Brain pericyte (primary cell): ENCODE results near the gene CYFIP1.
A peak's percentile ranks its signal among the peaks of the same experiment; 100 is the strongest.

ENCODE experiments used
- DNase-seq: peaks from one replicate; pipeline ENCODE4 v3.0.0-alpha.2; 2012; ENCODE audit warnings: low read depth, low spot score

CYFIP1 gene

DNA sequence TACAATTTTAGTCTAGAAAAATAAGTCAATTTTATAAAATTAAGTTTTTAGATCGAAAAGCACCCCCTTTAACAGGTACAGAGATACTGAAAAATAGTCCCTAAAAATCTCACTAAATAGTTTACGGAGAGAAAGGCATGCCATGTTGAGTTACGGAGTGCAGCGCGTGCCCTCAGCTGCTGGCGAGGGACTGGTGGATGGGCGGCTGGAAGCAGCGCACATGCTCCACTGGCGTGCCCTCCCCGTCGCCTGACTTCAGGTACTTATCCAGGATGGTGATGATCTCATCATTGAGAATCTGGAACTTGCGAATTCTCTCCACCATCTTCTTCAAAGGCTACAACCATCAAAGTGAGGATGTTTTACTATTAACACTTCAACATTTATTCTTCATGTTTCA lies 110.3 kb downstream of the CYFIP1 start:
- no peak for DNase-seq

DNA sequence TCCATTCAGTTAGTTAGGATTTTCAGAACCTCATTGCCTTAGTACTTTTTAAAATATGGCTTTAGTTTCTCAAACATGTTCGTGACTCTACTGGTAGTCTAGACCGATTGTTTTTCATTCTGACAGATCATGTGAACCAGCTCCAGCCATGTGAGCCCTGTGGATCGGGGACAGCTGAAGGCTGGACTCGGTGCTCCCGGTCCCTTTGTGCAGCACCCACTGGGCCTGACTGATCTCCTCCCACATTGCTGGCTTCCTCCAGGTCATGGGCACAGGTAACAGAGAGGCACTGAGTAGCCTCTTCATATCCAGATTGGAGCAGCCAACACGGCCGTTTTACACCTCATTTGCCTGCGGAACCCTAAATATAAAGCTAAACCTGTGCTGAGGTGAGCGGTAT lies 111.2 kb downstream of the CYFIP1 start:
- no peak for DNase-seq

DNA sequence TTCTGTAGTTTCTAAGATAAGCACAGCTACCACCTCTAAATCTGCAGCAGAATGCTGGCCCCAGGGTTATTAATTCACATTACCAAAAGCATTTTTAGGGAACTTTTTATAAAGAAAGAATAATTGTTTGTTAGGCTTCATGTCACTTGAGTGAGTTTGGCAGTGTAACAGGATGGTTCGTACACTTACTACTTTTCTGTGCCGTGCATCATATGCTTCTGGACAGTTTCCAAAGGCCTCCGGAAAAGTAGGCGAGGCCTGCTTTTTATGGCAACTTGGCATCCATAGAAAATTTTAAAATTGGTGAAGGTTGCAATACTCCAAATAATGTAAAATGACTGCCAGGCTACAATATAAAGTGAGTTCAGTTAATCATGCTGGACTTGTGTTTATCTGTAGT lies 111.7 kb downstream of the CYFIP1 start:
- no peak for DNase-seq

DNA sequence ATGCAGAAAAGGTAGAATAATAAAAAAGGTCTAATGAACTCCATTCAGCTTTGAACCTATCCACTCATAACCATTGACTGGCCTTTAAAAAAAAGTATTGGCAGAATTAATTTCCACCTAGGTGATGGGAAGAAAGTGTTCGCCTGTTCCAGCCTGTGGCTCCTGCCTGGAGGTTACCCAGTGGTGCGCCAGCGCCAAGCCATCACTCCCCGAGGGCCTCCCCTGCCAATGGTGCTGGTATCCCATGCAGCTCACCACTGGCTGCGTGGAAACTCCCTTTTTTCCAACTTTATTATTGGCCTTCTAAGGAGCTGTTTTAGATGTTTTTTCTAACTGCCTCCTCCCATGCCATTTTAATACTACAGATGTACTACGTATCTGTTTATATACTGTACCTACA lies 112.3 kb downstream of the CYFIP1 start:
- DNase-seq = no peak

DNA sequence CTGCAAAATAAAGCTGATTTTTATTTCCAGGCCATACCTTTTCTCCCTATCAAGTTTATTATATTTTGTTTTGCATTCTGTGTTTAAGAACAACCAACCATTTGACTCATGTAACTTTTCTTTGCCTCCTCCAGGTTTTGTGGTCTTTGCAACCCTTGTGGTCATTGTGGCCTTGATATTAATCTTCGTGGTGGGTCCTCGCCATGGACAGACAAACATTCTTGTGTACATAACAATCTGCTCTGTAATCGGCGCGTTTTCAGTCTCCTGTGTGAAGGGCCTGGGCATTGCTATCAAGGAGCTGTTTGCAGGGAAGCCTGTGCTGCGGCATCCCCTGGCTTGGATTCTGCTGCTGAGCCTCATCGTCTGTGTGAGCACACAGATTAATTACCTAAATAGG lies 114.1 kb downstream of the CYFIP1 start:
- DNase-seq = no peak

DNA sequence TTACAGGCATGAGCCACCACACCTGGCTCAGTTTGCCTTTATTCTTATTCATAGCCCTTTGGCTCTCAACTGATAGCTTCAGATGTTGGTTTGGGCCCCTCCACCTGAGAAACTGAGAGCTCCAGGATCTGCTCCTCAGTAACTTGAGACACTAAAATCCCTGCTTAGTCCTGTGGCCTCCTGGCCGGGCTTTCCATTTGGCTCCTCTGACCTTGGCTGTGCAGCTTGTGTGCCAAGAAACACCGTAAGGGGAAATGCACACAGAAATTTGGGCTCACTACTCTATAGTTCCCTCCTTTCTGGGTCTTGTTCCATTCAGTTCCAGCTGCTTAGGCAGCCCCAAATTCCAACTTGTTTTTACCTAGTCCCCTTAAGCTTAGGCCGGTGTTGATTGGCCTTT lies 116.8 kb downstream of the CYFIP1 start:
- no peak for DNase-seq

DNA sequence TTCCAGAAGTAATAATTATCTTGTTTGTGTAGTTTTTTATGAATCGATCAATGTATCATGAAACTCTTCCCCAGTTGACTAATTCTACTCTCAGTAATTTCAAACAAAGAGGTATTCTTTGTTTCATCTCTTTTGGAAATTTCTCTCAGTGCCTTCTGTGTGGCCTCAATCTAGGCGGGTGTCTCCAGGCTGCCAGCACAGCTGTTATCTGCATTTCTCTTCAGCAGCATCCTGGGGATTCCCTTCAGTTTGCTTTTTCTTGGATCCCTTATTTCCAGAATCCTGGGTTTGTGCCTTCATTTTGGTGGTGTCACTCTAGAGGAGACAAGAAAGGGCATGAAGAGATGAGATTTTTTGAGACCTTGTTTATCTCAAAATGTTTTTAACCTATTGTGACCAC lies 119.0 kb downstream of the CYFIP1 start:
- no peak for DNase-seq

DNA sequence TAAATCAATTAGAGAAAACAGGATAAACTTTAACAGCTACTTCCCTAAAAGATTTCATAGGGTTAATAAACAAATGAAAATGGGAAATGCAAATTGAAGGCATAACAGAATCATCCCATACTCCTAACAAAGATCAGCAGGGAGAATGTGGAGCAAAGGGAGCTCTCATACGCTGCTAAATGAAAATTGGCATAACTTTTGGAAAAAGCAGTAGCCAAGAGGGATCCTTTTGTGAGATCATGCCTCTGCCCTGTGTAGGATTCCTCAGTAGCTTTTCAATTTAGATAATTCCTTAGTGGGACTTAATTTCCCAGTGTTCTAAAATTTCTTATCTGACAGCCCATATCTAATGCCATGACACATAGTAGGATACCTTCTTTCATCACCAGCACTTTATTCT lies 123.5 kb downstream of the CYFIP1 start:
- DNase-seq = no peak

DNA sequence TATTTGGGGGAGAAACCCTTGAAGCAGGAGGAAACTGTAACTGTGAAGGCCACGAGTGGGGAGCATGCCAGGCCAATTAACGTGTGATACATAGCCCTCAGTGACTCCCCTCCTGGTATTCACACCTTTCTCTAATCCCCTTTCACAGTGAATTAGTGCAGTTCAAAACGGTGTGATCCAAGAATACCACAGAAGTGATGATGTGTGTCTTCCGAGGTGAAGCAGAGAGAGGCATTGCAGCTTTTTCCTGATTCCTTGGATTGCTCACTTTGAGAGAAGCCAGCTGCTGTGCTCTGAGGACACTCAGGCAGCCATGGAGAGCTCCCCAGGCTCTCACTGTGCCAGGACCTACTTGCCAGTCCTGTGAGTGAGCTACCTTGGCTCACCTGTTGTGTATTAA lies 124.4 kb downstream of the CYFIP1 start:
- DNase-seq = no peak

DNA sequence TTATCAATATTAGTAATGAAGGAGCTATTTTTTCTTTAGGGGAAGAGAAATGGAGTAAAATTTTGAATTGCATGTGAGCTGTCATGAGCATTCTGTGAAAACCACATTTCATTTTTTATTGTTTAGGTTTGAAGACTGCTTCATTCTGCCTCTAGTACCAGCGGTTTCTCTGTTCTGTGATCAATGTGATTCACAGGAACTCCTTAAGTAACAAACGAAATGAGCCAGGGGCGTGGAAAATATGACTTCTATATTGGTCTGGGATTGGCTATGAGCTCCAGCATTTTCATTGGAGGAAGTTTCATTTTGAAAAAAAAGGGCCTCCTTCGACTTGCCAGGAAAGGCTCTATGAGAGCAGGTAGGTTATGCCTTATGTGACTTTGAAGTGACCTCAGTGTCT lies 128.7 kb downstream of the CYFIP1 start:
- DNase-seq = no peak

DNA sequence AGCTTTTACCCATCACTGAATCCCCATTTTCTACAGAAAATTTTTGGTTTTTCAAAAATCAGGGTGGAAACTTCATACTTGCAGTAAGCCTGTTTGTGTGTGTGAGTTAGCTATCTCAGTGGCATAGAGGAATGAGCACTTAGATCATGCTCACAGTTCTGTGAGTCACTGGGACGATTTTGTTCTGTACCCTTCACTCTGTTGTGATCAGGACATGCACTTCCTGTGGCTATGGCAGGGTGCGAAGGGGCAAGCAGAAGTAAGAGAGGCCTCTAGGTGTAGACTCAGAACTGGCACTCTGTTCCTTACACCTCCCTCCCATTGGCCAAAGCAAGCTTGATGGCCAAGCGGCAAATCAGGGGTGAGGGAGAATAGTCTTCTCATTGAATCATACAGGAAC lies 130.1 kb downstream of the CYFIP1 start:
- no peak for DNase-seq

DNA sequence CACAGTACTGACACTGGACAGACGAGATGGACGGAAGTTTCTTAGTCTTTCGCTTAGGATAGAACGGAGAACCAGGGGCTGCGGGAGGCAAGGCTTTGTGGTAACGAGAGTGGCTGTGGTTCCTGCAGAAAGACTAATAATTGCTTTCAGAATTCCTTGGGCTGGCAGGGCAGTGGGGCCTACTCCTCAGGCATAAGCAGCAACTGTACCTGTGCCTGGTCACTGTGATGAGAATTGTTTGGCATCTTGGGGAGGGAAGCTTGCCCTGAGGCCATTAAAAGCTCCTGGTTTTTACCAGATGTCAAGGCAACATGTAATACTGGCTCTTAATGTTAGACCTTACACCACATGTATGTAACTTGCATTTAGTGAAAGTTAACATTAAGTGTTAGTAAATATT lies 134.1 kb downstream of the CYFIP1 start:
- no peak for DNase-seq

DNA sequence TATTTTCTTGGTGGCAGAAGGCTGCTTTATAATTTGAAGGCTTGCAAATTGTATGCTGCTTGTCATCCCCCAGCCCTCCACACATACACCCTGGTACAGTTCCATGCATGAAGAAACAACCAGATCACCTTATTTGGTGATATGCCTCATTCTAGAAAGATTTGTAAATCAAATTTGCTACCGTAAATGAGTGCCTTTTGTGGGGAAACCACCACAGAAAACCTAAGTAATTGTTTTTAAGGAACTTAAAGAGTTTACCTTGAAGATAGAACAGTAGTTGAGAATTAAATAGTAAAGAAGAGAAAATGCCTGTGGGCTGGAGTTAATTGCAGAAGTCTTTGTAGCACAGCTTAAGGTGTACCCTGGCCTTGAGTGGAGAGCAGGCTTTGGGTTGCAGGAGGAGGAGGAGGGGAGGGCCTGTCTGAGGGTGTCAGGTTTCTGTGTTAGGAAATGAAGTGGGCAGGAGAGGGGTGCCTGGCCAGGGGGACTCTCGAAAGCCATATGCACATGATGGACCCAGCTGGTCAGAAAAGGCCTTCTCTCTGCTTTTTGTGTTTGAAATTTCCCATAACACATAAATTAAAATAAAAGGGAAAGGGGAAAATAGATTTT lies 134.8 kb downstream of the CYFIP1 start:
- DNase-seq = no peak

DNA sequence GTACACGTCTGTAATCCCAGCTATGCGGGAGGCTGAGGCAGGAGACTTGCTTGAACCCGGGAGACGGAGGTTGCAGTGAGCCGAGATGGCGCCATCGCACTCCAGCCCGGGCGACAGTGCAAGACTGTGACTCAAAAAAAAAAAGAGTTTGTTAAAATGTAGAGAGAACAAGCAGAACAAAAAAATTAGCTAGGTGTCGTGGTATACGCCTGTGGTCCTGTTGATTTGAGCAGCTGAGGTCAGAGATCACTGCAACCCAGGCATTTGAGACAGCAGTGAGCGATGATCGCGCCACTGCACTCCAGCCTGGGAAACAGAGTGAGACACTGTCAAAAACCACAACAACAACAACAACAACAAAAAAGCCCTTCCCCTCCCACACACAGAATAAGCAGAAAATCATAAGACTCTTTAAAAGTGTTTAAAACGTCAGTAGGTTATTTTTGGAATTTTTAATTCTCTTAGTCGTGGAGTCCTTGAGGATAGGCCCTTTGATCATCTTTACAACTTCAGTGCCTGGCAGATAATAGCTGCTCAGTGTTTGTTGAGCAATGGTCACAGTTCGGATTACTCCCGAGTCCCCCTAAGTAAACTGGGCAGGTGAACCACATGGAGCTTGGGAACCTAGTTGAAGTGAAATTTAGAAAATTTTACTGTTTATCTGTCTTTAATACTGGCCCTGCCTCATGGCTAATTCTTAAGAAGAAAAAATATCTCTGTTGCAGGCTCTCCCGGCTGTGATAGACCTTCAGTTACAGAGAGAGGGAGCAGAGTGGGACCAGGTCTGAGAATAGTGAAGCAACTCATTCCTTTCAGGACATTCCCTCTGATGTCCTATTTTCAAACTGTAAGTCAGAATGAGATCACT lies 135.5 kb downstream of the CYFIP1 start:
- DNase-seq = no peak

DNA sequence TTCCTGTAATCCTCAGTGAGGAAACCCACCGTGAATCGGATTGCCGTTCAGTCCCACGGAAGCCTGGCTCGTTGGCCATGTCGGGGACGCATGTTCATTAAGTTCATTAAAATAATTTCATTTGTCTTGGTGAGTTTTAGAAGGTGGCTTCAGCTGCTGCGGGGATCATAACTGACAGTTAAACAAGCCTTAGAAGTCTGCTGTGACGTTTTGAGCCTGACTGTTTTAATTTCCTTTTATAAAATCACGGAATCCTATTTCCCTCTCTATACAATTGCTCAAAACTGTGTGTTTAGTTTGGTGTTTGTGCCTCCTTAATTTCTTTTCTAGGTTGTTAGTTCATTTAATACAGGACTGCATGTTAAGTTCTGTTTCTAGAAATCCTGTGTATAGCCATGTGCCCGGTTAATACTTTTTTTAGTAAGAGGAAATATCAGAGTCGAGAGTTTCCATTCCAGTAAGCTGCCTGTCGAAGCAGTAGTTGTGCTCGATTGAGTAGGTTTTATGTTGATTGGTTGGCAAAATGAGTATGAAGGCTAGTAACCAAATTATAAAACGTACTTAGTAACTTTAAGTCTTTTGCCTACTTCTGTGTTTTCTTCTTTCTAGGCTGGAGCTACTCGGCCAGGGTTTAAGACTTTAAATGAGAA lies 141.0 kb downstream of the CYFIP1 start:
- no peak for DNase-seq

DNA sequence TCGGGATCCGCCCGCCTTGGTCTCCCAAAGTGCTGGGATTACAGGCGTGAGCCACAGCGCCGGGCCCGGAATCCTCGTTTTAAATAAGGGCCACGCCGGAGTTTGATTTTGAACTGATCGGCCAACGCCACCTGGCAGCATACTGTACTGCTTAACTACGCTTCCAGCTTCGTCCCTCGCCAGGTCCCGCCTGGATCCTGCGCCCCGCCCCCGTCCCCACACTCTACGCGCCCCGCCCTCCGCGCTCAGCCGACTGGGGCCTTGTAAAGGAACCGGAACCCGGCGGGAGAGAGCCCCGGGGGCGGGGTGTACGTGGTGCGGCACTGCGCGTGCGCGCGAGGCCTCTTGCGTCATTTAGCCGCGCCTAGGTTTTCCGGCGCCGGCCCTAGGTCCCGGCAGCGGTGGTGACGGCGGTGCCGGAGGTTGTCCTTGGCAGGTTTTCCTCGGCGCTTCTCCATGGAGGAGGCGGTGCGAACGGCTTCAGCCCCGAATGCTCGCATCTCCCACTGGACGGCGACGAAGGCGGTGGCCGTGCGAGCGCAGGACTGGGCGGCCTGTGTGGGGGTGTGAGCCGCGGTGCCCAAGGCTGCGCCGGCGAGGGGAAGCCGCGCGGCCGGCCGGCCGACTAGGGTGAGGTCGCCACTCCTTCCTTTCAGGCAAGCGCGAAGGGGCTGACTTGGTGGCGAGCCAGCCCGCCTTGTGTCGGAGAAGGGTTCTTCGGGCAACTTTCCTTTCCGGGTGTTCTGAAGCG lies 141.7 kb downstream of the CYFIP1 start, which contains the start of gene NIPA2:
Gene NIPA2 (plus strand): TSS at position 375 of the 751 bp plus-strand sequence. CDS start 13,066 bp downstream, outside the sequence.
- DNase-seq = peak; percentile 97

DNA sequence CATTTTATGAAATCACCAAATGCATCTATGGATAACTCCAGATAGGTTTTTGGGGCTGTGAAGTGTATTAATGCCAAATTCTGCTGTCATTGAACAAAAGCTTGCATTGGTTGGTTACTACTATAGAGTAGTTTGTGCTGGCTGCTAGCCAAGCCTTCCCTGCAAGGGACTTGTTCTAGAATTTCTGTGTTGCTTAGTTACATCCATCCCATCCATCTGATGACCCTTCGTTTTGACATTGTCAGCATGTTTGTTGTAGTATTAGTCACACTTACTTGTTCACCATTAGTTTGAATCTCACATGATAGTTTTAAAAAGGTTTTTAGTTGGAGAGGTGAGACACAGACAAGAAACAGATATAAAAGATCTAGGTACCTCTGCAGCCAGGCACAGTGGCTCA lies 148.7 kb downstream of the CYFIP1 start:
- DNase-seq = peak; percentile 64

DNA sequence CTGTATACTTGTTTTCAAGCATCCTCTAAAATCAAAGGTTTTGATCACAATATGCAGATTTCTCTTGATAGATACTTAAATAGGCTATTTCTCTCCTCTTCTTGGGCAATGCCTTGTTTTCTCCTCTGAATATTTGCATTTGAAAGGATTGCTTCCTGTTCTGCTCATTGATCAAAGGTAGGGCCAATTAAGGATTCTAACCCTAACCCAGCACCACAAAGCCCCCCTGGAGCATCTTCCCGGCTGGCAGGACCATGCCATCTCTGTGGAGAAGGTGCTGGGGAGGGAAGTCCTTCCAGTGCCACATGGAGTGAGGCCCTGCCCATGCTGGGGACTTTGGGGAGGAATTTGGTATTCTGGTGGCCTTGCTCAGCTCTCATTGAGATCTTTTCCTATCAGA lies 153.0 kb downstream of the CYFIP1 start:
- DNase-seq = no peak

DNA sequence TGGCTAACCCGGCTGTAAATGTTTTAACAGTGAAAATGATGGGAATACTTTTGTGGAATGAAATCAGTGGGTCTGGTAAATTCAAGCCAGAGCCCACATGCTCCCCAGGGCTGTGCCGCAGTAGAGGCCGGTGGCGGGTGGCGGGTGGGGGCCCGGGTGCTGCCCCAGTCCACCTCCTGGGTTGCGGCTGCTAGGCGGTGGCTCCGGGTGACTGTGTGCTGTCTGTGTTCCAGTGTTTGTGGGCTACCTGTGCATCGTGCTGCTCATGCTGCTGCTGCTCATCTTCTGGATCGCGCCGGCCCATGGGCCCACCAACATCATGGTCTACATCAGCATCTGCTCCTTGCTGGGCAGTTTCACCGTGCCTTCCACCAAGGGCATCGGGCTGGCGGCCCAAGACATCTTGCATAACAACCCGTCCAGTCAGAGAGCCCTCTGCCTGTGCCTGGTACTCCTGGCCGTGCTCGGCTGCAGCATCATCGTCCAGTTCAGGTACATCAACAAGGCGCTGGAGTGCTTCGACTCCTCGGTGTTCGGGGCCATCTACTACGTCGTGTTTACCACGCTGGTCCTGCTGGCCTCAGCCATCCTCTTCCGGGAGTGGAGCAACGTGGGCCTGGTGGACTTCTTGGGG lies 156.6 kb downstream of the CYFIP1 start:
- no peak for DNase-seq

DNA sequence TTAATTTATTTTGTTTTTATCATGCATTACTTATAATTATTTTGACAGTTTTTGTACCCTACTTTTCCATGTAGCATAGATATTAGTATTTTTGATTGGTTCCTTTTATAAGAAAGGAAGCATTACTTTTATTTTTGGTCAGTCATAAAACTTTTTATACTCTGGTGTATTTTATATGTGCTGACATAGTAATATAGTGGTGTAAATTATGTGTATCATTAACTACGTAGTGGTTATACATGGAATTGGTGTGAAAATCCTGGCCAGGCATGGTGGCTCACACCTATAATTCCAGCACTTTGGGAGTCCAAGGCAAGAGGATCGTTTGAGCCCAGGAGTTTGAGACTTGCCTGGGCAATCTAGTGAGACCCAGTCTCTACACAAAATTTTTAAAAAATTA lies 160.5 kb downstream of the CYFIP1 start:
- no peak for DNase-seq
